Activated CD4-positive, CD25-positive, alpha-beta regulatory T cell treated with anti-CD3 and anti-CD28 coated beads, Interleukin-2, amount 50 U/mL, for 16 hours (primary cell): ENCODE results near the gene TREML2.

ENCODE experiments used
- DNase-seq: peaks from one replicate; pipeline ENCODE4 v3.0.0-alpha.2; 2020; ENCODE audit warnings: low read depth, low spot score

TREML2 gene

DNA sequence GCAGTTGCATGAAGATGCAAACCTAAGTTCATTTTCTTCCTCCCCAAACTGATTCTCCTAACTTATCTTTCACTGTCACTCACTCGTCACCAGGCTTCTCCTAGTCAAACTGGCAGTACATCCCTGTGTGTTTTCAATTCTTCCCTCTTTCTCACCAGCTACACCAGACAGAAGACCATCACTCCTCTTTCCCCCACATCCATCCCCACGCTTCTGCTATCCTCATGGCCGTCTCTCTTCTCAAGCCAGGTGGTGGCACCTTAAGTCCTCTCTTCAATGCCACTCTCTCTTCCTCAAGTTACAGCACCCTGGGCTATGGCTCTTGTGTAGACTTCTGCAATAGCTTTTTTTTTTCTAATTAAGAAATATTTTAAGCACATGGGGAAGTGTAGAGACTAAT is 23.7 kb downstream of the TREML2 start:
- no peak for DNase-seq

DNA sequence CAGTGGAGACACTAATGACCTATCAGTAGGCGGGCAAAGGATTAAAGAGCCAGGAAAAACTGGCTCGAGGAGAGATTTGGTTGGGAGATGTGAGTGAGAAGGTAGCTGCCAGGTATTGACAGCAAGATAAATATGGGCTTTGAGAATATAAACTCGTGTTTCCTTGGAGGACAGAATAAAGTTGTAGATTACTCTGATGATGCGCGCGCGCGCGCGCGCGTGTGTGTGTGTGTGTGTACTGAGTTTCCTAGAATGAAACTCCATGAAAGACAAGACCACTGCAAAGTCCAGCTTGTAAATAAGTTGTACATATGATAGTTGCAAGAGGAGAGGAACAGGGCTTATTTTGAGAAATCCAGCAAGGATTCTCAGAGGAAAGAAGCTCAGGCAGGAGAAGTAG is 24.8 kb downstream of the TREML2 start:
- DNase-seq = no peak

DNA sequence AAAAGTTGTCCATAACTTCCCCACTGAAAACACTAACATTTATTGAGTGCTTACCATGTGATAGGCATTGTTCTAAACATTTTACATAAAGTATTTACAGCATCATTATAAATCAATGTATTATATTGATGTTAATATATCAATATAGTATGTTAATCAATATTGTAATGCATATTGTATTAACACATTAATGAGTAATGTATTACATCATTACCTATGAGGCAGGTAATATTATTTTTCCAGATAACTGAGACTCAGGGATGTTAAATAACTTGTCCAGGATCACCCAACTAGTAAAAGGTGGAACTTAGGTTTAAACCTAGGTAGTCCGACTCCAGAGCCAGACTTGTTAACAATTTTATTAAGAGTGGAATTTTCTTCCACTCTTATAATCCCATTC is 25.9 kb downstream of the TREML2 start:
- DNase-seq = no peak

DNA sequence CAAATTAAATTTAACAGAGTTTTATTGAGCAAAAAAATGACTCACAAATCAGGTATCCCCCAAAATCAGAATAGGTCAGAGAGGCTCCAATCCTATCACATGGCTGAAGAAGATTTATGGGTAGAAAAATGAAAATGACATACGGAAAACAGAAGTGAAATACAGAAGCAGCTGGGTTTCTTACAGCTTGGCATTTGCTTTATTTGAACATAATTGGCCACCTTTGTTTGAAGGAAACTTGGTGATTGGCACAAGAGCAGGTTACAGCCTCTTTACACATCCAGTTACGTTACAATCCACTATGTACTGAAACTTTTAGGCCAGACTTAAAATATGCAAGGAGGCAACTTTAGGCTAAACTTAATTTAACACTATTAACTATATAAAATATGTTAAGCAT is 26.3 kb downstream of the TREML2 start:
- no peak for DNase-seq

DNA sequence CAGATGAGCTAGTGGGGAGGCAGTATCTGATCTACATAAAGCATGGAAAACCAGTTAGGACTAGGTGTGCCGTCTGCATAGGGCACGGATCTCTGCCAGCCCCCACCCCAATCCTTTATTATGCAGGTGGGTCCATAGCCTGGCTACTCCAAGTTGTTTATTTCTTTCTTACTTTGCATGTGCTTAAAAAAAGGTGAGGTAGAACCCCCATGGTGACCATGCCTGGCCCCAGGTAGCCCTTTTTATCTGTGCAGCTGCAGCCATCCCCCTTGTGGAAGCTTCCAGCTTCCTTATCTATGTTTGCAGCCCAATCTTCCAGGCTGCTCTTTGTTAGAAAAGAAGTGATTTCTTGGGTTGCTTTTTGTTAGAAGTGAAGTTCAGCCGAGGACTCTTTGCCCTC is 29.0 kb downstream of the TREML2 start:
- no peak for DNase-seq

DNA sequence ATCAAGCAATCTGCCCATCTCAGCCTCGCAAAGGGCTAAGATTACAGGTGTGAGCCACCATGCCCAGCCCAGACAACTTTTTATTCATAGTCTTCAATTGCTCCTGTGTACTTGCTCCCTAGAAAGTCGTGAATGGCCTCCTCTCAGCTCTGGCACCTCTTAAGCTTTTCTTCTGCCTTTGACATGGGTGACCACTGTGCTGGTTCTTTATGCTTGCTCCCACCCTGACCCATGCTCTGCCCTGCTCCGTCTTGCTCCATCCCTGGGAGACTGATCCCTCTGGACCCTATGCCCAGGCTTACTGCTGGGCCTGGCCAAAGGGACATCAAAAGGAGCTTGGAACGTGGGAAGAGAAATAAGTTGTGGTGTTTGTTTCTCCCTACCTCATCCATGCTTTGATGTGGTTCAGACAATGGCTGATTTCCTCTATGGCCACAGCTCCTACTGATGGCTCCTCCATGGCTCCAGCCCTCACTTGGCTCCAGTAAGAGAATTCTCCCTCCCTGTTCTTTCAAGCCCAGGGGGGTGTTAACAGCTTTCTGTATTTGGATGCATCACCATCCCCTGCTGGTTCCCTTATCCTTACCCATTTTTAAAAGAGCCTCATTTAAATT is 30.3 kb downstream of the TREML2 start:
- DNase-seq = no peak

DNA sequence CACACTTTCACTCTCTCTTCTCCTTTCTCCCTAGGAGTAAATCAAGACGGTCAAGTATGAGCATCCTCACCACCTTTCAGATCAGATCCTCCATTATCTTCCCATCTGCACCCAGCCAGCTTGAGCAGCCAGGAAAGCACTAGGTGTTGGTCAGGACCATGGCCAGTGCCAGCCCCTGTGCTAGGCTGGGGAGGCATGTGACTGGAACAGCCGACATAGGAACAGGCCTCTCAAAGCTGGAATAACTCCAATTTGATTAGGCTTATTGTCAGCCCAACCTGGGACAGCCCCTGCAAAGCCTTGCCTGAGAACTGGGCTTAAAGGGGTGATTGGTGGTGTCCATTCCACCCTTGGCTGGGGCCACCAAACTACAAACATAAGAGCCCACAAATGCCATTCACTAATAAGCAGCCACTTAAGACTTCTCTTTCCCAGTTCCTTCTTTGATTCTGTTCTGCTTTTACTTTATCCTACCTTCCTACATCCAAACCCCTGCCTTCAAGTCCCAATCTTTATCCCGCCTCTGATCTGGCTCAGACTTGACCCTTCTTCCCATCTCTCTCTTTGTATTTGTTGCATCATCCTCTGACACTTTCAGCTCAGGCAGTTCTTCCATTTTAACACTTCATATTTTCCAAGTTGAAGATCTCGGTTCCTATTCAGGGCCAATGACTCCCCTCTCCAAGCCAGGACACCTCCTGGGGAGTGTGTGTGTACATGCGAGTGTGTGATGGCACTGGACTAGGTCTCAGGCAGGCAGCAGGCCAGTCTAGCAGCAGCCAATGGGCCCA is 33.6 kb downstream of the TREML2 start:
- DNase-seq = no peak

DNA sequence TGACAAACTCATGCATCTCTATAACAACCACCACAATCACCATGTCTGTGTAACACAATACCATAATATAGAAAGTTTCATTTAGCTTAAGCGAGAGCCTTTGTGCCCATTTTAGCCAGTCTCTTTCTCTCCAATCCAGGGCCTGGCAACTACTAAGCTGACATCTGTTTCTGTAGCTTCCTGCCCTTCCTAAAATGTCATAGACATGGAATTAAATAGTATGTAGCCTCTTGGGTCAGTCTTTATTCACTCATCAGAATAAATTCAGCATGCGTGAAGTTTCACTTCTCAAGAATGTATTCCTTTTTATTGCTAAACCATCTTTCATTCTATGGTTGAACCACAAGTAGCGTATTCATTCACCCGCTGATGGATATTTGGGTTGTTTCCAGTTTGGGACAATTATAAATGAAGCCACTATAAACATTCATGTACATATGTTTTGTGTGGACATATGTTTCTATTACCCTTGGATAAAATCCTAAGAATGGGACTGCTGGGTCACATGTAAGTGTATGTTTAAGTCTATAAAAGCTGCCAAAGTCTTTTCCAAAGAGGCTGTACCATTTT is 36.3 kb downstream of the TREML2 start:
- DNase-seq = no peak

DNA sequence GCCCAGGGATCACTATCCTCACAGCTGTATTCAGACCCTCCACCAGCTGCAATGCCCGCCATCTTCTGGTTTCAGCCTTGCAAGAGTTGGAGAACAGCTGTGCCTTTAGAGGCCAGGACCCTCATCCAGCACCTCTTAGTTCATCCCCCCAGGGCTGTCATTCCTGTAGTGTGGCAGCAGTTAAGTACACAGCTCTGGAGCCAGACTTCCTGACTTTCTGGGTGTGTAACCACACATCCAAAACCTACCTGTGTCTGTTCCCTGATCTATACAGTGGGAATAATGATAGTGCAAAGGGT is 37.6 kb downstream of the TREML2 start:
- no peak for DNase-seq

DNA sequence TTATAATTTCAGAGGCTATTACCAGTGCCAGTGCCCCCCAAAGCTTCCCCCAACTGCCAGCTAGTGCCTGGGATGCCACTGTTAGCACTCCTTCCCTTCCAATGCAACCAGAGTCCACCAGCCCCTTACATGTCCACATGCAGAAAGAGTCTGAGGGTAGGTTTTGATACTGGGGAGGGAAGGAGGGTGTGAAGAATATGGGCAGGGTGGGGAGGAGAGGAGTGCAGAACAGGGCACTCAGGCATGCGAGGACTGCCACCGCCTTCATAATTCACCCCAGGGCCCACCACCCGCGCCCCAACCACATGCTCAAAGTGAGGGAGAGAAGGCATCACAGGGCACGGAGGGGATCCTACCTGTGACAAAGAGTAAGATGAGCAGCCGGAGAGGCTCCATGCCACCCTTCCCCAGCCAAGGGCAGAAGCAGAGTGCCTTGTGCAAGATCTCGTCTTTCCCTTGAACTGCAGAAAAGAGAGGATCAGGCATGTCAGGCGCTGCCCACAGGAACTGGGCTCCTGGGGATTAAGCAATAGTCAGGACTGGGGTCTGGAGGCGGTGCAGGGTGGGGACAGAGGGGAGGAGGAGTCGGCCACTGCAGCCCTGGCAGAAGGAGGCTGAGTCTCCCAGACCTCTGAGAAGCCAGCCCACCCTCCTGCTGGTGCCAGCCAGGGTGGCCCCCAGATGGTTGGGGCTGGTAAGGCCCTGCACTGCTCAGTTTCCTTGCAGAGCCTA is 38.1 kb downstream of the TREML2 start, which contains the start of gene TREM2:
TSS of gene TREM2 (minus strand) at position 430 of the 732 bp plus-strand sequence. CDS start at position 396, 34 bp downstream.
- no peak for DNase-seq

DNA sequence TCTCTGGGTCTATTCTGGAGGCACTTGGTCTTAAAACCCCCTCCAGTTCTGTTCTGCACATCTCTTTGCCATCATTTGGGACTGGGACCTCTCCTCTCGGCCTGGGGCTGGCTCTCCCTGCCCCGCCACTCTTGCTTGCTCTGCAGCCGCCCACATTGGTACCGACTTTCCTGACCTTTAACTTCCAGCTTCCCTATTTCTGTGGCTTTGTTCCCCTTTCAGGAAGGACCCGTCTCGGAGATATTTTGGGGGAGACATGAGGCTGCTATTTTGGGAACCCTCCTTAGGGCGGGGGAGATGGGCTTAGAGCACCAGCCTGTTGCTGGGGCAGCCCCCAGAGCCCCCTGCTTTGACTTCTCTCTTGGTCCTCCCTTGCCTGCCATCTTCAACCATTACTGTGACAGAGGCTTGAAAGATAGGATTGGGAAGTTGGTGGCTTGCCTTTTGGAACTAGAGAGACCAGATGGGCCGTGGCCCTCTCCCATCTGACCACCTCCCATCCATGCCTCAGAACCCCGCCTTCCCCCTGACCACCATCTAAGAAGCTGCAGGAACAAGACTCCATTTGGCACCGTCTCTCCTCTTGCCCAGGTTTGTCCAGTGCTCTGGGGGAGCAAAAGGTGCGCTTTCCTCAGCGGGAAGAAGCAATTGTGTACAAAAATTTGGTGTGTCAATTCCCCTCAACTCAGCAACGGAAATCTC is 38.9 kb downstream of the TREML2 start:
- no peak for DNase-seq

DNA sequence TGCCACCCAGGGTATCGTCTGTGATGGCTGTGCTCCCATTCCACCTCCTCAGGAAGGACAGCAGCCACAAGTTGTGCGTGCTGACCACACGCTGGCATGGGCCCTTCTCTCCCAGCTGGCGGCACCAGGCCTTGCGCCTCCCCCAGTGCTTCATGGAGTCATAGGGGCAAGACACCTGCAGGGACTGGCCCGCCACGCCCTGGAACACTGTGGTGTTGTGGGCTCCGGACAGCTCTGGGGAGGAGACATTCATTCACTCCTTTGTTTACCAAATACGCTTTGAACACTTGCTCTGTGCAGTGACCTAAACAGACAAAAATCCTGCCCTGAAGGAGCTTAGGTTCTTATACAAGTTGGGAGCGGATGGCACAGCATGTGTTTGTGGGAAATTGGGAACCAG is 39.6 kb downstream of the TREML2 start:
- DNase-seq = no peak

DNA sequence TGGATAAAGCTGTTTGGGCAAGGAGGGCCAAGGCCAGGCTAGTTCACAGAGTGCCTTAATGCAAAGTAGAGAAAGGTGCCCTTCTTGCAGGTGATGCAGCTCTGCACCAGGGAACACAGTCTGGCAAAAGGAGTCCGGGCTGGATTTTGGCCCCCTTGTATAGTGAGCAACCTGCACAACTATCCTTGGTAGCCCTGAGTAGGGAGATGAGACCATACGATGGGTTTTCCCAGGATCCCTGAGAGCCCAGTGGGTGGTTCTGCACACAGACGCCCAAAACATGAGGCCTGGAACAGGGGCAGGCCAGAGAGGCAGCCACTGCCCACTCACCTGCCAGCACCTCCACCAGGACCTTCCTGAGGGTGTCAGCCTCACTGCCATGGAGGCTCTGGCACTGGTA is 40.0 kb downstream of the TREML2 start:
- DNase-seq = no peak

DNA sequence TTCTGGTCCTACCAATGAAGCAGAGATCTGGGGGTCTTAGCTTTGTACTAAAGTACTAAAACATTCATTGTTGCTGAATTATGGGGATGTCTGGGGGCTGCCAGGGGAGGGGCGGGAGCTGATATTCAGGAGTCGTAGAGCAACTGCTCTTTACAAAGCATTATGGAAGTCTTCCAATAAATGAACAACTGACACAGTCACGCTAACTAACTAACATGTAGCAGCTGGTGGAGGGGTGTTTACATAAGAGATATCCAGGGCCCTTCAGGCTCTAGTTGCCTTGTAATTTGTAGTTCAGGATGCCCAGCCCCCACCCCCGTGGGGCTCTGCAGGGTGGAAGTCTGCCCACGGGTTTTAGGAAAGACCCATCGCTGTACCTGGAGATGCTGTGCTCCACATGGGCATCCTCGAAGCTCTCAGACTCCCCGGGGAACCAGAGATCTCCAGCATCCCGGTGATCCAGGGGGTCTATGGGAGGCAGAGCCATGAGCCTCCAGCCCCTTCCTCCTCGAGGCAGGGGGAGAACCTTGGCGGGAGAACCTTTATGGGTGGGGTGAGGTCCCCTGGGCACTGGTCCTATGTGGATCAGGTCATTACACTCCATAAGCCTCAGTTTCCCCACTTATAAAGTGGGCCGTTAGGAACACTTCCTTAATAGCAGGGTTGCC is 41.4 kb downstream of the TREML2 start:
- DNase-seq = no peak

DNA sequence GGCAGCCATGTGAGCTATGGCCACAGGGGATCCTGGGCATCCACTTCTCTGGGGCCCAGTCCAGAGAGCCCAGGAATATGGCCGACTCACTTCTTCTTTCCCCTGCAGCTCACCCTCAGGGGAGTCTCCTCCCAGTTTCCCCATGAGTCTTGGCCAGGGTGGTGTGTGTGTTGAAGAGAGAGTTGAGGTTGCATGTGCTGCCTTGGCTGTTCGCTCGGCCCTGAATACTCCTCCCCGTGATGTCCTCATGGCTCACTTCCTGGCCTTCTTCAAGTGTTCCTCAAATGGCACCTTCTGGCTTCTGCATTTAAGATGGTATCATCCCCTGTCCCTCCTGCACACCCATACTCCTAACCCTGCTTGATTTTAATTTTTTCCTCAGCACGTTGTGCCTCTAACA is 43.6 kb downstream of the TREML2 start:
- no peak for DNase-seq

DNA sequence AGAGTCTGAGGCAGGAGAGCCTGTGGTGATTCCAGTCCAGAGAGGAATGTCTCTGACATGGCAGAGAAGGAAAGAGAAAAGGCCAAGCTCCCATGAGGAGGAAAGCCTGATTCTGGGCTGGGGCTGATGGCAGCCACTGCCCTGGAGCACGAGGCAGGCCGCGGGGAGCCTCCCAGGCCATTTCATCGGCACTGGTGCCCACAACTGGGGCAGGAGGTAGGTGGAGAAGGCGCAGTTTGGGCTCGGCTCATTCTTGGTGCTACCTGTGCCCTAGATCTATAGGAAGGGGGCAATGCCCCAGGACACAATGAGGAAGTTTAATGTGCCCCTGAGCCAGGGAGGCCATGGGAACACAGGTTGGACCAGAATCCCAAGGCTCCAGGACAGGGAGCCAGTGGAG is 44.2 kb downstream of the TREML2 start:
- no peak for DNase-seq

DNA sequence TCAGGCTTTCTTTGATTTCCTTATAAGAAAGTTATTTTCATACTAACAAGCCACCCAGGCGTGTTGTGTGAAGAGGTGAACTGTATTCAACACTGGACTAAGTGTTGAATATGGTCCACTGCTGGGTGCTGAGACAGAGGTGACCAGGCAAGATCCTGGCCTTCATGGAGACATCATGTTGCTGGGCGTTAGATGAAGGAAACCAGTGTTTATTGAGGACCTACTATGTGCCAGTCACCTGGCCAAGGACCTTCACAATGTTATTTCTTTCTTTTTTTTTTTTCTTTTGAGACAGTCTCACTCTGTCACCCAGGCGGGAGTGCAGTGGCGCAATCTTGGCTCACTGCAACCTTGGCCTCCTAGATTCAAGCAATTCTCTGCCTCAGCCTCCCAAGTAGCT is 44.9 kb downstream of the TREML2 start:
- DNase-seq = no peak

DNA sequence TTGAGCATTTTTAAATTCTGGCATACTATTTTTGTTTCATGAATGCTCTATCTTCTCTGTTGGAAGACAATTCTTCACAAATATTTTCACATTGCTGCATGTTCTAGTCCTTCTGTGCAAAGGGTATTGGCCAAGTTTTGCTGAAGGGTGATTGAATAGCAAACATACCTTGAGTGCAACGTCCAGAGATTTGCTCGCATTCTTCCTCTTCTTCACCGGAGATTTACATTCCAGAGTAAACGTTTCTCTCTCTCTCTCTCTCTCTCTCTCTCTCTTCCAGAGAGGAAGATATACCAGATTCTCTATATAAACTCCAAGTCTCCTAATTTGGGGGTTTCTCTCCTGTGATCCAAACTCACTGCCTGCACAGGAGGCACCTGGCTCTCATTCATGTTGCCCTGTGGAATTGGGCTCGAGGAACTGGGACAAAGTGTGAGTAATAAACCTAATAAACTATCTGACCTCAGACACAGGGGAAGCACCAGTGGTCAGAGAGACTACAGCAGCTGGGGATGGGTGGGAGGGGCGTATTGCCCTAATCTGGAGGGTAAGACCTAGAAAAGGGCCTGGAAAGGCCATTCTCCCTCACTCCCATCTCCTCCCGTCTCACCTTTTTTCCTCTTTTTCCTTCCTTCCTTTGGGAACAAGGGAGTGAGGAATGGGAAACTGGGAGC is 45.7 kb downstream of the TREML2 start:
- no peak for DNase-seq

DNA sequence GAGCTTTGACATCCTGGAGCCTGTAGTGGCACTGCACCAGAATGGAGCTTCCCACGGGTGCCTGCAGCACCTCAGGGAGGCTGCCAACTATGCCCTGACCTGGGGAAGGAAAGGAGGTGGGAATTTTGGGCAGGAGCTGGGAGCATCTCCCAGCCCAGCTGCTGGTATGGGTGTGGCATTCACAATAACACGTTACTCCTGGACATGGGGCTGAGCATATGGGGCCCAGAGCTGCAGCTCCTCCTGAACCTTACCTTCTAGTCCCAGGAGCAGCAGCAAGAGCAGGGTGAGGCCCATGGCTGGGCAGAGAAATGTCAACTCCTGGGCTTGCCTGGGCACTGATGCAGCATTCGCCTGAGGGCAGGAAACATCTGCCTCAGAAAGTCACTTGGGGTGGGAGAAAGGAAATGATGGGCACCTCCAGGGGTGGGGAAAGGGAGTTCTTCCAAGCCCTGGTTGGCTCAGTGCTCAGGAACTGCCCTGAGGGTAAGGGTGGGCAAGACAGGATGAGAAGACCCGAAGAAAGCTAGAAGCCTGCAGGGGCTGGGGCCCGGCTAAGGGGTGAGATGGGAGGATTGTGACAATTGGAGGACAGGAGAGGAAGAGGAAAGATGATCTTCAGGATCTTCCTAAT is 46.8 kb downstream of the TREML2 start, which contains the start of gene TREML1:
TSS of gene TREML1 (minus strand) at position 356 of the 634 bp plus-strand sequence. CDS start at position 297, 59 bp downstream.
- DNase-seq = no peak

DNA sequence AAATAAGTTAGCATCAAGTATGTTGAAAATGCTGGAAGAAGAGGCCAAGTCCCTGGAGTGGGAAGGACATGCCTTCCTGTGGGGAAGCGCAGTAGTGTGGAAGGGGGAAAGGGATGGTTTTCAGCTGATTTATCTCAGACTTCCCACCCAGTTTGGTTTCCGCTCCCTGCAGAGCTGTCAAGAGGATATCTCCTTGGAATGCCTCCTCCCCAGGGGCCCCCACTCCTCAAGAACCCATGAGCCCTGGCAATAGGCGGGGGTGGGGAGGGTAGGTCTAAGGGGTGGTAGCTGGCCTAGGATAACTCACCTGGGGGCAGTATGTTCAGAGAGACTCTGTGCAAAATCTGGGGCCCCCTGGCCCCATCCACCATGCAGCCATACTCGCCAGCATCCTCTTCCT is 47.5 kb downstream of the TREML2 start:
- no peak for DNase-seq
